H9 (cell line): ENCODE data around the gene SNTG2. TPM values are rescaled to one million over a fixed set of nuclear protein-coding genes. Genes with fewer than 3 reads are reported as not detected.

Experiments used
- DNase-seq: peaks from one replicate; pipeline ENCODE4 v3.0.0-alpha.2; 2017
- H2AFZ ChIP-seq: one replicate; pipeline ENCODE4 v1.6.1; 2013; ENCODE audit warnings: mild to moderate bottlenecking, low read length, control low read depth, moderate library complexity
- H2AK5ac ChIP-seq: 2 replicates; pipeline ENCODE4 v1.6.1; 2013; ENCODE audit warnings: low read length, control low read depth, mixed read lengths; ENCODE audit not compliant: insufficient read length
- H2BK120ac ChIP-seq: one replicate; pipeline ENCODE4 v1.6.1; 2013; ENCODE audit warnings: low read depth, mild to moderate bottlenecking, low read length, control low read depth, inconsistent platforms; ENCODE audit not compliant: poor library complexity, severe bottlenecking
- H2BK12ac ChIP-seq: 2 replicates; pipeline ENCODE4 v1.6.1; 2013; ENCODE audit warnings: low read length, control low read depth, mixed read lengths, low read depth; ENCODE audit not compliant: insufficient read length
- H2BK15ac ChIP-seq: 2 replicates; pipeline ENCODE4 v1.6.1; 2013; ENCODE audit warnings: low read depth, low read length, control low read depth
- H2BK20ac ChIP-seq: one replicate; pipeline ENCODE4 v1.6.1; 2013; ENCODE audit warnings: low read depth, mild to moderate bottlenecking, low read length, control low read depth, inconsistent platforms; ENCODE audit not compliant: poor library complexity, severe bottlenecking
- H2BK5ac ChIP-seq: 2 replicates; pipeline ENCODE4 v1.6.1; 2013; ENCODE audit warnings: low read length, control low read depth, mixed read lengths; ENCODE audit not compliant: insufficient read length
- H3K14ac ChIP-seq: 2 replicates; pipeline ENCODE4 v1.6.1; 2013; ENCODE audit warnings: low read length, control low read depth; ENCODE audit not compliant: insufficient read depth
- H3K18ac ChIP-seq: 2 replicates; pipeline ENCODE4 v1.6.1; 2013; ENCODE audit warnings: low read depth, mild to moderate bottlenecking, mixed read lengths, low read length, control low read depth; ENCODE audit not compliant: insufficient read length
- H3K23ac ChIP-seq: 2 replicates; pipeline ENCODE4 v1.6.1; 2013; ENCODE audit warnings: low read length, control low read depth, mixed read lengths, low read depth; ENCODE audit not compliant: insufficient read length
- H3K23me2 ChIP-seq: 2 replicates; pipeline ENCODE4 v1.6.1; 2013; ENCODE audit warnings: low read depth, mild to moderate bottlenecking, mixed read lengths, low read length, control low read depth; ENCODE audit not compliant: insufficient read length, poor library complexity, severe bottlenecking
- H3K27ac ChIP-seq: 2 replicates; pipeline ENCODE4 v1.5.1; 2013; ENCODE audit warnings: low read length, control low read depth, mixed read lengths, low read depth; ENCODE audit not compliant: insufficient read length
- H3K27me3 ChIP-seq: 2 replicates; pipeline ENCODE4 v1.6.1; 2013; ENCODE audit warnings: low read length, control low read depth, inconsistent platforms; ENCODE audit not compliant: insufficient read depth
- H3K4ac ChIP-seq: 2 replicates; pipeline ENCODE4 v1.6.1; 2013; ENCODE audit warnings: low read depth, mild to moderate bottlenecking, control low read depth, inconsistent platforms, low read length, moderate library complexity
- H3K4me1 ChIP-seq: 2 replicates; pipeline ENCODE4 v1.6.1; 2013; ENCODE audit warnings: low read length, control low read depth, inconsistent platforms; ENCODE audit not compliant: insufficient read depth
- H3K4me2 ChIP-seq: 2 replicates; pipeline ENCODE4 v1.6.1; 2013; ENCODE audit warnings: low read length, control low read depth, mixed read lengths; ENCODE audit not compliant: insufficient read length, insufficient read depth
- H3K56ac ChIP-seq: 2 replicates; pipeline ENCODE4 v1.6.1; 2013; ENCODE audit warnings: low read depth, mild to moderate bottlenecking, mixed read lengths, low read length, control low read depth; ENCODE audit not compliant: insufficient read length
- H3K79me1 ChIP-seq: 2 replicates; pipeline ENCODE4 v1.6.1; 2013; ENCODE audit warnings: low read depth, mild to moderate bottlenecking, moderate library complexity, low read length, control low read depth, inconsistent platforms; ENCODE audit not compliant: insufficient read depth, poor library complexity, severe bottlenecking
- H3K79me2 ChIP-seq: 2 replicates; pipeline ENCODE4 v1.6.1; 2013; ENCODE audit warnings: low read length, control low read depth, inconsistent platforms; ENCODE audit not compliant: insufficient read depth
- H3K9ac ChIP-seq: 2 replicates; pipeline ENCODE4 v1.6.1; 2013; ENCODE audit warnings: low read length, control low read depth, mixed read lengths; ENCODE audit not compliant: insufficient read length; ENCODE audit errors: extremely low read depth
- H3K9me3 ChIP-seq: one replicate; pipeline ENCODE4 v1.6.1; 2013; ENCODE audit warnings: low read depth, low read length, inconsistent platforms; ENCODE audit not compliant: control insufficient read depth
- H3T11ph ChIP-seq: one replicate; pipeline ENCODE4 v1.6.1; 2013; ENCODE audit warnings: mild to moderate bottlenecking, low read length, control low read depth, inconsistent platforms
- H4K20me1 ChIP-seq: one replicate; pipeline ENCODE4 v1.6.1; 2013; ENCODE audit not compliant: control insufficient read depth, insufficient read length, insufficient read depth
- H4K5ac ChIP-seq: 2 replicates; pipeline ENCODE4 v1.6.1; 2013; ENCODE audit warnings: low read depth, mild to moderate bottlenecking, mixed read lengths, low read length, control low read depth; ENCODE audit not compliant: insufficient read length
- H4K8ac ChIP-seq: replicated peaks from 2 replicates; pipeline ENCODE4 v1.6.1; 2013; ENCODE audit warnings: low read length, control low read depth, mixed read lengths, low read depth; ENCODE audit not compliant: insufficient read length
- H4K91ac ChIP-seq: 2 replicates; pipeline ENCODE4 v1.6.1; 2013; ENCODE audit warnings: low read depth, mild to moderate bottlenecking, moderate library complexity, mixed read lengths, low read length, control low read depth; ENCODE audit not compliant: insufficient read length
- H3K27ac Mint-ChIP-seq, 3 experiments: 2 replicates in 2 of 3; 3 replicates in 1 of 3; pipeline ENCODE4 v1.8.0; 2020 to 2021; ENCODE audit warnings: mixed read lengths in 3 of 3, mild to moderate bottlenecking in 1 of 3, moderate library complexity in 1 of 3
- H3K27me3 Mint-ChIP-seq: 2 replicates; pipeline ENCODE4 v1.8.0; 2021; ENCODE audit warnings: low read depth, mild to moderate bottlenecking, moderate library complexity, mixed read lengths
- H3K36me3 Mint-ChIP-seq, 3 experiments: 2 replicates in 2 of 3; 3 replicates in 1 of 3; pipeline ENCODE4 v1.8.0; 2020 to 2021; ENCODE audit warnings: low read depth in 3 of 3, mixed read lengths in 3 of 3; ENCODE audit not compliant: insufficient read depth in 1 of 3
- H3K4me1 Mint-ChIP-seq, 2 experiments: 2 replicates each; pipeline ENCODE4 v1.8.0; 2020; ENCODE audit warnings: mixed read lengths in 2 of 2
- H3K4me3 Mint-ChIP-seq, 2 experiments: 2 replicates in 1 of 2; 3 replicates in 1 of 2; pipeline ENCODE4 v1.8.0; 2020 to 2021; ENCODE audit warnings: mild to moderate bottlenecking in 2 of 2, mixed read lengths in 2 of 2, moderate library complexity in 1 of 2
- H3K9me3 Mint-ChIP-seq, 2 experiments: 2 replicates in 1 of 2; 3 replicates in 1 of 2; pipeline ENCODE4 v1.8.0; 2020; ENCODE audit warnings: mild to moderate bottlenecking in 2 of 2, mixed read lengths in 2 of 2, moderate library complexity in 1 of 2
- WGBS: extraction: QIAGEN DNeasy Blood & Tissue Kit; methylation state at CpG from one replicate; pipeline ENCODE4 v1.1.7; 2013; ENCODE audit warnings: missing lambda C conversion rate, low lambda C conversion rate, mixed read lengths; ENCODE audit not compliant: insufficient read length; ENCODE audit errors: extremely low coverage; 5-methylcytosine and 5-hydroxymethylcytosine counted together
- total RNA-seq: library from RNA; stranded (reverse); gene quantifications from 2 replicates; pipeline ENCODE4 v1.2.1, GENCODE V29; 2021
- TF ChIP-seq, protein P1 (sequence below): fragments of 200-600 bp; sonication (generic); conservative IDR thresholded peaks from 3 replicates; pipeline ENCODE4 v1.8.0; 2021; ENCODE audit warnings: antibody characterized with exemption, mild to moderate bottlenecking

Gene SNTG2
- total RNA-seq, 1 experiment from 2014 or later = 13.2 TPM

DNA sequence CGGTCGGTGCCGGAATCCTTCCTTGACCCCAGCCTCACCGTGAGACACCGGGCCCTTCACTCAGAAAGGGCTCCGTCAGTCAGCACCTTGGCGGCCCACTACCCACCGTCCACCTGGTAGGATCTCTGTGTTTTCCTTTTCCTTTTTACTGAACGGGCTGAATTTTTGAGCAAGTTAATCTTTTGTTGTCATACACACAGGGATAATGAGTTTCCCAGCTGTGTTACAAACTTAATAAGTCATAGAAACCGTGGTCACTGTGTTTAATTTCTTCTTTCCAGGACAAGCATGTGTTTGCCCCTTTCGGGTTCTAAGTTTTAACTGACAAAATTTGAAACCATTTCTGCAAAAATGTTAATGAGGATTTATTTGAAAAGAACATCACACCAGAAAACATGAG, 423.6 kb downstream of the SNTG2 start:
- H3K4me1 Mint-ChIP-seq = peaks cover 0 to 2% of the 10 kb centered on the region in 2 experiments; a peak in 1 of 4 replicates
- H2BK15ac ChIP-seq = no peak overlapping the region
- no peaks in the 10 kb centered on the region for H3K23me2 ChIP-seq
- H3K14ac ChIP-seq = no peak overlapping the region
- no peak overlapping the region for H2AFZ ChIP-seq
- H3K4ac ChIP-seq = no peak overlapping the region
- H3K36me3 Mint-ChIP-seq = no peaks in the 10 kb centered on the region
- H3K56ac ChIP-seq = no peak overlapping the region
- no peak overlapping the region for H4K91ac ChIP-seq
- no peak overlapping the region for H2BK5ac ChIP-seq
- no peaks in the 10 kb centered on the region for H3K79me2 ChIP-seq
- H3K4me3 Mint-ChIP-seq = no peak overlapping the region
- H3K18ac ChIP-seq = no peak overlapping the region
- TF ChIP-seq, protein P1, sequence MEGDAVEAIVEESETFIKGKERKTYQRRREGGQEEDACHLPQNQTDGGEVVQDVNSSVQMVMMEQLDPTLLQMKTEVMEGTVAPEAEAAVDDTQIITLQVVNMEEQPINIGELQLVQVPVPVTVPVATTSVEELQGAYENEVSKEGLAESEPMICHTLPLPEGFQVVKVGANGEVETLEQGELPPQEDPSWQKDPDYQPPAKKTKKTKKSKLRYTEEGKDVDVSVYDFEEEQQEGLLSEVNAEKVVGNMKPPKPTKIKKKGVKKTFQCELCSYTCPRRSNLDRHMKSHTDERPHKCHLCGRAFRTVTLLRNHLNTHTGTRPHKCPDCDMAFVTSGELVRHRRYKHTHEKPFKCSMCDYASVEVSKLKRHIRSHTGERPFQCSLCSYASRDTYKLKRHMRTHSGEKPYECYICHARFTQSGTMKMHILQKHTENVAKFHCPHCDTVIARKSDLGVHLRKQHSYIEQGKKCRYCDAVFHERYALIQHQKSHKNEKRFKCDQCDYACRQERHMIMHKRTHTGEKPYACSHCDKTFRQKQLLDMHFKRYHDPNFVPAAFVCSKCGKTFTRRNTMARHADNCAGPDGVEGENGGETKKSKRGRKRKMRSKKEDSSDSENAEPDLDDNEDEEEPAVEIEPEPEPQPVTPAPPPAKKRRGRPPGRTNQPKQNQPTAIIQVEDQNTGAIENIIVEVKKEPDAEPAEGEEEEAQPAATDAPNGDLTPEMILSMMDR = no peak
- H3K27me3 Mint-ChIP-seq = peaks cover 28% of the 10 kb centered on the region
- H2BK20ac ChIP-seq = no peak overlapping the region
- no peak overlapping the region for H3T11ph ChIP-seq
- DNase-seq = no peak
- H4K20me1 ChIP-seq = no peaks in the 10 kb centered on the region
- H3K9me3 Mint-ChIP-seq = no peaks in the 10 kb centered on the region; a peak in 1 of 5 replicates
- no peak overlapping the region for H3K27ac ChIP-seq
- no peaks in the 10 kb centered on the region for H3K79me1 ChIP-seq
- H3K27me3 ChIP-seq = no peaks in the 10 kb centered on the region
- no peak overlapping the region for H3K4me2 ChIP-seq
- H2BK120ac ChIP-seq = no peak overlapping the region
- no CpG with 5 or more reads among the region's 11 CpGs for WGBS
- no peaks in the 10 kb centered on the region for H3K9me3 ChIP-seq
- H2AK5ac ChIP-seq = no peak overlapping the region
- peak overlapping the region in 1 of 3 experiments; percentile 32; a peak in 1 of 7 replicates for H3K27ac Mint-ChIP-seq
- H2BK12ac ChIP-seq = no peak overlapping the region
- H4K8ac ChIP-seq = no peak overlapping the region
- H3K4me1 ChIP-seq = no peaks in the 10 kb centered on the region
- no peak overlapping the region for H3K9ac ChIP-seq
- H3K23ac ChIP-seq = no peak overlapping the region
- no peak overlapping the region for H4K5ac ChIP-seq
